DMS114 treated with DMSO at 0.1 percent for 48 hours (cell line): Measurements from ENCODE around the gene ABCA3.
A peak's percentile ranks its signal among the peaks of the same experiment; 100 is the strongest.
"Not testable (repeated sequence)": the region's sequence is repeated elsewhere in the genome, so short reads cannot be mapped to it uniquely, and the experiment has no call there.

ENCODE experiments used
- DNase-seq: peaks from one replicate; lab custom pipeline; 2025; ENCODE audit not compliant: unreplicated experiment; lab: John Stamatoyannopoulos, UW

The ABCA3 gene

DNA sequence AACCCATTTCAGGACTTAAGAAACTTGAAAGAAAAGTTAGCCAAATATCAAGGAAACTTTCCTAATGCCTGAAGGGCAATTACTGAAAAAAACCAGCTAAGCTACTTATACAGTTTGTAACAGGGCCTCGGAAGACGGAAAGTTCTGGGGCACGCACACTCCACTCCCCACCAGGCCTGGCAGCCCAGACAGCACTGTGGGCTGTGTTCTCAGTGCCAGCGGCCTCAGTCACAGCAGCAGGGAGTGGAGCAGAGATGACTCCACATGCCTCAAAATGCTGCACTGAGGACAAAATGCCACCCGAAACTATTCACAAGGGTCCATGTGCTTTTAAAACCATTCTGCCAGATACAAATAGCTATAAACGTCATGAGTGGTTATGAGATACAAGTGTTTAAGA lies 82.8 kb downstream of the ABCA3 start:
- no peak for DNase-seq

GRCh38 chr16:2256531-2257140 lies 83.9 kb downstream of the ABCA3 start:
- no peak for DNase-seq

GRCh38 chr16:2253293-2253692 lies 87.2 kb downstream of the ABCA3 start:
- no peak for DNase-seq

DNA sequence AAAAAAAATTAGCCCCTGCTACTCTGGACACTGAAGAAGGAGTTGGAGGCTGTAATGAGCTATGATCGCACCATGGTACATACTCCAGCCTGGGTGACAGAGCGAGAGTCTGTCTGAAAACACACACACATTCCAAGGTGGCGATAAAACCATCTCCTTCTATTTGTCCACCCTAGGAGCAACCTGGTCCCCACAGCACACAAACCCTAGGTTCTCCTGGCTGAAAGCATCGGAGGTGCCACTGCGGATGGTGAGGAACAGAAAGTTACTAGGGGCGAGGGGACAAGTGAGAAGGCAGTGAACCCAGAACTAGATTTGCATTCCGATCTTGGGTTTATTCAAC lies 87.8 kb downstream of the ABCA3 start:
- DNase-seq, result no peak

DNA sequence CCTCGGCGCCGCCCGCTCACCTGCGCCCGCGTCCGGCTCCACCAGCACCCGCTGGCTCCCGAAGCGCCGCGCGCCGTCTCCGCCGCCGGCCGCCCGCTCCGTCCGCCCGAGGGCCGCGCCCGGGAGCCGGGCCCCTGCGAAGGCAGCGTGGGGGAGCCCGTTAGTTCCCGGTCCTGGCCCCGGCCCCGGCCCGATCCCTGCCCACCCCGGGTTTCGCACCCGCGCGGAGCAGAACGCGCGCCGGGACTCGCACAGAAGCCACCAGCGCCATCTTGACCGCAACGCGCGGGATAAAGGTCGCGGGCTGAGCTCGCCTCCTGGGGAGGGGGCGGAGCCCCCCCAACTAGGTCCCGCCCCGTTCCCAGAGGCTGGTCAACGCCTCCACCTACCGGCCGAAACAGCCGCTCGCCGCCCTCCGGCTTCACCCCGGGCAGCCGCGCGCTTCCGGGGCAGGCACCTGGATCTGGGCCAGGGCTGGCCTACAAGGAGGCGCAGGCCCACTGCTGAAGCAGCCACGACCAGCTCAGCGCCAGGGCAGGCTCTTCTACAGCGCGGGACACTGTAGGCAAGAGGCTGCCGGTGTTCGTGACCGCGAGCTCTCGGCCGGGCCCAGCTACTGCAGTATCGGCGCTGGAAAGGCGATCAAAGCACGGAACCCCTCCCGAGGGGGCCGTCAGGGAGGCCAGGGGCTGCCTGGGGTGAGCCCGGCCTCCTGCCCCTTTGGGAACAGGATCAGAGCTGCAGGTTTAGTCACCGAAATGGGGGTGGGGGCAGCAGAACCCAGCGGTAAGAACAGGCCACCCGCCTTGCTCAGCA lies 89.0 kb downstream of the ABCA3 start, which contains the start of gene ECI1:
Gene ECI1 (minus strand): TSS at position 292 of the 816 bp plus-strand sequence. CDS start 21 bp downstream, at position 271.
- DNase-seq, result peak; percentile 69

- DNase-seq, result no peak
Observed at GRCh38 chr16:2250652-2251295, 89.8 kb downstream of the ABCA3 start.

- DNase-seq, result no peak
Observed at GRCh38 chr16:2246301-2246885, 94.1 kb downstream of the ABCA3 start.

- no peak for DNase-seq
Observed at GRCh38 chr16:2244926-2245795, 95.4 kb downstream of the ABCA3 start.

DNA sequence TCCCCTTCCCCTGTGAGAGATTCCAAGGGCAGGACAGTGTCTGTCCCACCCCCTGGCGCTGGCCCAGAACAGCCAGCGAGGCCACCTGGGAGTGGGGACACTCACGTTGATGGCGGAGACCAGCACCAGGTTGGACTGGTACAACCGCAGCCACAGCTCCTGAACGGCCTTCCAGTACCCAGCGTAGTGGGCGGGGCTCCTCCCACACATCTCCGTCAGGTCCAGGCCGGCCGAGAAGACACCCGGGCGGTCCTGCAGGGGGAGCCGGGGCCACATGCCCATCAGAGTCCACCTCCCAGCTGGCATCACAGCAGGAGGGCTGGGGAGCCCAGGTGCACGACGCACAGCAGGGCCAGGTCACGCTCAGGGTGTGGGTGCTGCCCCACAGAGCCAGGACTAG lies 96.2 kb downstream of the ABCA3 start:
- no peak for DNase-seq

DNA sequence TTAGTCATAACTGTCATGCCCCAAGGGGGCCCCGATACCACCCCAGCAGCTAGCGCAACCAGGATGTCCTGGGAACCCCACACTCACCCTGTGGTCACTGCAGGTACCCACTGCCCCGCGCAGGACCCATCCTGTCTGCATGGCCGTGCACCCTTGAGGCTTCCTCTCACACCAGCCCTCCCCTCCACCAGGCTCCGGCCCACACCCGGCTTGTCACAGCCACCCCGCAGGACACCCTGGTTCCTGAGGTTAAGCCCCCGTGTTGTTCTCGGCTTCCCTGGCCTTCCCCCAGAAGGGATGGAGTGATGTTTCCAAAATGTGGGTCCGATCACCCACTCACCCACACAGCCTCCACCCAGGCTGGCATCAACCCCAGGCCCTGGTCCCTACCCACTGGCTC lies 96.7 kb downstream of the ABCA3 start:
- no peak for DNase-seq

DNA sequence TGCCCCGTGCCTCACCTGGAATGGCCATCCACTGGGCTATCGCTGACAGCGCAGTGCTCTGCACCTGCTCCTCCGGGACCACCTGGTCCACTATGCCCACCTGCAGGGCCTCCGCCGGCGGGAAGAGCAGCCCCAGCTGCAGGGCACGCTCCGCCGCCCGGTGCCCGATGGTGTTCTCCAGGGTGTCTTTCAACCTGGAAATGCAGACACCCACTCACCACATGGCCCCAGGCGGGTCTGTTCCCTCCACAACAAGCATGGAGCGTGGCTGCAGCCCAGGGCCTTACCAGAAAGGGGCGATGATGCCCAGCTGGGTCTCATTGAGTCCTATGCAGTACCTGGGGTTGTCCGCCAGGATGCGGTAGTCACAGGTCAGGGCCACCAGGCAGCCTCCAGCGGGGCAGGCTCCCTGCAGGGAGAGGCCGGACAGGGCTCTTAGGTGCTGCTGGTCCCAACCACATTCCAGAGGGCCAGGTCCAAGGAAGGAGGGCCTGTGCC lies 97.4 kb downstream of the ABCA3 start:
- no peak for DNase-seq

DNA sequence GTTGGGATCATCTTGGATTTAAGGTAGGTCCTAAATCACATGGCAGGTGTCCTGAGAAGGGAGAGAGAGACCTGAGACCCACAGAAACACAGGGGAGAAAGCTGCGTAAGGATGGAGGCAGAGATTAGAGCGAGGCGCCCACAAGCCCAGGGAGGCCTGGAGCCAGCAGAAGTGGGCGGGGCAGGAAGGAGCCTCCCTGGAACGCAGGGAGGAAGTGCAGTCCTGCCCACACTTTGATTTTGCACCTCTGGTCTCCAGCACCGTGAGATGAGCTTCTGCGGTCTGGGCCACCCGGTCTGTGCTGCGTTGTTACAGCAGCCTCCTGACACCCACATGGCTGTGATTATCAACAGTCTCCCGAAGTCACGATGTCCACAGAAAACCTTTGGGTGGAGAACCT lies 97.9 kb downstream of the ABCA3 start:
- no peak for DNase-seq

DNA sequence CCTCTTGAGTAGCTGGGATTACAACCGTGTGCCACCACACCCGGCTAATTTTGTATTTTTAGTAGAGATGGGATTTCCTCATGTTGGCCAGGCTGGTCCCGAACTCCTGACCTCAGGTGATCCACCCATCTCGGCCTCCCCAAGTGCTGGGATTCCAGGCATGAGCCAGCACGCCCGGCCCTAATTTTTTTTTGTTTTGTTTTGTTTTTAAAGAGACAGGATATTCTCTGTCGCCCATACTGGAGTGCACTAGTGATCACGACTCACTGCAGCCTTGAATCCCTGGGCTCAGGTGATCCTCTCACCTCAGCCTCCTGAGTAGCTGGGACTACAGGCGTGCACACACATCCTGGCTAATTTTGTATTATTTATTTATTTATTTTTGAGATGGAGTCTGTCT lies 100.2 kb downstream of the ABCA3 start:
- DNase-seq, result not testable (repeated sequence)

- DNase-seq, result no peak
Observed at GRCh38 chr16:2238838-2239675, 101.5 kb downstream of the ABCA3 start.

DNA sequence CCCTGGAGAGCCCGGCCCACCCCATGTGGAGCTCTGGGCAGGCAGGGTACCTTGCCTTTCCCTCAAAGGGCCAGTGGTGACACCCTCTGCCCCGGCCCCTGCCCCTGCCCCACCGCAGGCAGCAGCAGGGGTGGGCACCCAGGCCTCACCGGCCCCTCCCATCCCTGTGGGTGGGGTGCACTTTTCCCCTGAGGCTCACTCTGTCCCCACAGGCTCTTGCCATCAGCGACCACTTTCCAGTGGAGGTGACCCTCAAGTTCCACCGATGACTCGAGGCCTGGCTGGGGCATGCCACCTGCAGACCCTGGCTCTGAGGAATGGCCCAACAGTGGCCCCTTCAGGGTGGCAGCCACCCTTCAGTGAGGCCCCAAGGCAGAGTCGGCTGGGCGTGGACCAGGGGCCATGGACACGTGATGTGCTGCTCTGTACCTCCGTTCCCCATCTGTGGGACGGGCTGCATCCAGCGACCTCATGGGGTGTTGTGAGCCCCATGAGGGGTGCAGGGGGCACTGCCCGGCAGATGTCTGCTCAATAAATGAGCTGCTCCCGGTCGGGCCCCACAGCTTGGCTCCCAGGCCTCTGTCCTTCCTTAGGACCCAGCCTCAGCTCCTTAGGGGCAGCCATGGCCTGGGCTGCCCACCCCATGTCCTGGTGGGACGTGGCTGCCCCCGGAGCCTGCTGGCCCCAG lies 102.2 kb downstream of the ABCA3 start:
- DNase-seq, result no peak

GRCh38 chr16:2237493-2238149 lies 102.9 kb downstream of the ABCA3 start:
- DNase-seq, result no peak

GRCh38 chr16:2237102-2237482 lies 103.4 kb downstream of the ABCA3 start:
- no peak for DNase-seq

DNA sequence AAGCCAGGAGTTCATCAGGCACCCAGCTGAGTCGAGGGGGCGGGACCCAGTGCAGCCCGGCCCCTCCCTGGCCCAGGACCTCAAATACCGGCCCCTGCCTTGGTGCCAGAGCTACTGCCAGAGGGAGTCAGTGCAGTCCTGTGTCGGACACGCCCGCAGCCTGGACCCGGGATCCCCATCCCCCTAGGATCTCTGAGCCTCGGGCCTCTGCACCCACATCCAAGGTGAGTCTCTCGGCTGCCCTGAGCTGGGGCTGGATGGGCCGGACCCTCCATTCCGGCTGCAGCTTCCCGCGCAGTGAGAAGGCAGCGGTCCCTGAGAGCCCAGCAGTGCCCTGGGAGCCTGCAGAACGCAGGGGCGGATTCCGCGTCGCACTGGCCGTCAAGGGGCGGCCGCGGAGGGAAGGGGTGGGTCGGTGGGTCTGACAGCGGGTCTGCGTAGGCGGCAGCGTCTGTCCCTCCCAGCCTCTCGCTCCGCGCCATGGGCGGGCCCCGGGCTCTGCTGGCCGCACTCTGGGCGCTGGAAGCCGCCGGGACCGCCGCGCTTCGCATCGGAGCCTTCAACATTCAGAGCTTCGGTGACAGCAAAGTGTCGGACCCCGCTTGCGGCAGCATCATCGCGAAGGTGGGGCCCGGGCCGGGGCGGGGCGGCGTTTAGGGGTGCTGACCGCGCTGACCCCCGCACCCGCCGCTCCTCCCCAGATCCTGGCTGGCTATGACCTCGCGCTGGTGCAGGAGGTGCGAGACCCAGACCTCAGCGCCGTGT lies 104.0 kb downstream of the ABCA3 start, which contains the start of gene DNASE1L2:
Gene DNASE1L2 (plus strand): TSS at position 108 of the 765 bp plus-strand sequence. CDS start 373 bp downstream, at position 481.
- DNase-seq, result no peak
